Osteocyte (in vitro differentiated cells): Measurements from ENCODE around the gene GADD45GIP1. TPM values are rescaled to one million over a fixed set of nuclear protein-coding genes. Genes with fewer than 3 reads are reported as not detected.

Experiments
- DNase-seq: peaks from one replicate; pipeline ENCODE4 v3.0.0; 2021; ENCODE audit warnings: mixed read lengths; ENCODE audit not compliant: unreplicated experiment; ENCODE audit errors: extremely low spot score
- H3K27ac Mint-ChIP-seq: one replicate; pipeline ENCODE4 v1.8.0; 2021; ENCODE audit warnings: mild to moderate bottlenecking, mixed read lengths; ENCODE audit not compliant: unreplicated experiment
- H3K27me3 Mint-ChIP-seq: one replicate; pipeline ENCODE4 v1.8.0; 2021; ENCODE audit warnings: mixed read lengths; ENCODE audit not compliant: unreplicated experiment
- H3K36me3 Mint-ChIP-seq: one replicate; pipeline ENCODE4 v1.8.0; 2021; ENCODE audit warnings: mixed read lengths; ENCODE audit not compliant: unreplicated experiment
- H3K4me1 Mint-ChIP-seq: one replicate; pipeline ENCODE4 v1.8.0; 2021; ENCODE audit warnings: mixed read lengths; ENCODE audit not compliant: unreplicated experiment
- H3K4me3 Mint-ChIP-seq: one replicate; pipeline ENCODE4 v1.8.0; 2021; ENCODE audit warnings: mild to moderate bottlenecking, moderate library complexity, mixed read lengths; ENCODE audit not compliant: unreplicated experiment
- H3K9me3 Mint-ChIP-seq: one replicate; pipeline ENCODE4 v1.8.0; 2021; ENCODE audit warnings: mixed read lengths; ENCODE audit not compliant: unreplicated experiment
- CTCF ChIP-seq: fragments of 200-600 bp; sonication (generic); IDR thresholded peaks from 2 replicates; pipeline ENCODE4 v1.5.0; 2021; ENCODE audit warnings: antibody characterized with exemption, mild to moderate bottlenecking, moderate library complexity
- total RNA-seq: library from RNA; stranded (reverse); gene quantifications from 2 replicates; pipeline ENCODE4 v1.2.1, GENCODE V29; 2021

Gene GADD45GIP1
- total RNA-seq, 1 donor from 2014 or later: 24.0 TPM

- H3K4me1 Mint-ChIP-seq: peaks cover 16% of the 10 kb centered on the region
- H3K27me3 Mint-ChIP-seq: peaks cover 2% of the 10 kb centered on the region
- H3K9me3 Mint-ChIP-seq: no peaks in the 10 kb centered on the region
- TF ChIP-seq CTCF: no peak
- no peak overlapping the region for H3K4me3 Mint-ChIP-seq
- DNase-seq: no peak
- no peak overlapping the region for H3K27ac Mint-ChIP-seq
- H3K36me3 Mint-ChIP-seq: no peaks in the 10 kb centered on the region
Measured at GRCh38 chr19:12987781-12988180, 30.8 kb upstream of the GADD45GIP1 start.

DNA sequence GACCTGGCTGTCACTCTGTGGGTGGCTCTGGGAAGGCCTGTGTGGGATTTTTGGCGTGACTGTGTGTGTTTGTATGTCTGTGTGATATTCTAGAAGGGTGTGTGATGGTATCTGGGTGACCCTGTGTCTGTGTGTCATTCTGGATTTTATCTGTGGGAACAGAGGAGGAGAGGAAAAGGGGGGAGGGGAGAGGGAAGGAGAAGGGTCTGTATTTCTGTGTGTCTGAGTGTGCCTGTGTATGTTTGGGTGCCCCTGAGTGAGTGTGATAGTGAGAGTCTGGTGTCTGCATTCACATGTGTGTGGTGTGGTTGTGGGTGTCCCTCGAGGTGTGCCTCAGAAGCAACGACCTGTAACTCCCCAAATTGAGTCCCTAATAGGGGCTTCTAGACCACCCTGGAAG lies 30.2 kb upstream of the GADD45GIP1 start:
- TF ChIP-seq CTCF: no peak
- Mint-ChIP-seq H3K36me3 (no peaks in the 10 kb centered on the region), H3K27me3 (peaks cover 2% of the 10 kb centered on the region), H3K27ac (no peak overlapping the region), H3K4me1 (peaks cover 16% of the 10 kb centered on the region), H3K9me3 (no peaks in the 10 kb centered on the region), H3K4me3 (no peak overlapping the region)
- no peak for DNase-seq

DNA sequence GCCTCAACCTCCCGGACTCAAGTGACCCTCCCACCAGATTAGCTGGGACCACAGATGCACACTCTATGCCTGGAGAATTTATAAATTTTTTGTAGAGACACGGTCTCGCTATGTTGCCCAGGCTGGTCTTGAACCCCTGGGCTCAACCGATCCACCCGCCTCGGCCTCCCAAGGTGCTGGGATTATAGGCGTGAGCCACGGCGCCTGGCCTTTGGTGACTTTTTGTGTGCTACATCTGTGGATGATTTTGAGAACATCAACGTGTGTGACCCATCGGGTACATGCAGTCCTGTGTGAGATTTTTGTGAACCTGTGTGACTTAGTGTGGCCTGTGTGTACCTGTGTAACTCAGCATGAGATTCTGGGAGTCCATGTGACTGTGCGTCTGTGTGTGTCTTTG lies 29.7 kb upstream of the GADD45GIP1 start:
- no peak overlapping the region for H3K4me3 Mint-ChIP-seq
- TF ChIP-seq CTCF: no peak
- peaks cover 16% of the 10 kb centered on the region for H3K4me1 Mint-ChIP-seq
- H3K27me3 Mint-ChIP-seq: peaks cover 2% of the 10 kb centered on the region
- H3K9me3 Mint-ChIP-seq: no peaks in the 10 kb centered on the region
- no peak for DNase-seq
- no peaks in the 10 kb centered on the region for H3K36me3 Mint-ChIP-seq
- H3K27ac Mint-ChIP-seq: no peak overlapping the region

DNA sequence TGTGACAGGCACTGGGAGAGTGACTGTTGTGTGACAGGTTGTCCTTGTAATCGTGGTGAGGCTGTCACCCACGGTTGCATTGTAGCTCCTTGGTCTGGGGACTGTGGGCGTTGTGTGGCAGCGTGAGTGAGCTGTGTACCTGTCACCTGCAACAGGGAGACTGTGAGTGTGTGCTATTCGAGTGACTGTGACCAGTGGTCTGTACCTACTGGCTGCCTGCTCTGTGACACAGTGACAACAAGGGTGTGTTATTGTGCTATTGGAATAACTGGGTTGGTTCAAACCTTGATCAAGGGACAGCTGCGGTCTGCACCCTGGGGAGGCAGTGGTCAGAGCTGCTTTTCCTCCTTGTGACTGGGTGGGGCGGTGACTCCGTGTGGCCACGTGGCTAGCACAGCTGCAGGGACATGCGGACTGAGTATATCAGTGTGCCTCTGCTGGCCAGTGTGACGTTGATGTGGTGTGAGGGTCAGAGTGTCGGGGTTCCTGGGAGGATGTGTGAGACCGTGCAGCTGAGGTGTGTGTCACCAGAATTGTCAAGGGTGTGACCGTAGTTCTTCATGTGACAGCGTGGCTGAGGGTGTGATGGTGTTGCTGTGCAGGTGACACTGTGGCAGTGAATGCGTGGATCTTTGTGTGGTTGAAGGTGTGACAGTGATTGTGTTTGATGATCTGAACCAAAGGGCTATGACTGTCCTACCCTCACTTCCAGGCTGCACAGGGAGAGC lies 28.2 kb upstream of the GADD45GIP1 start:
- no peak overlapping the region for H3K27ac Mint-ChIP-seq

GRCh38 chr19:12984683-12985048 lies 27.6 kb upstream of the GADD45GIP1 start:
- H3K36me3 Mint-ChIP-seq: no peaks in the 10 kb centered on the region
- no peak overlapping the region for H3K27ac Mint-ChIP-seq
- H3K27me3 Mint-ChIP-seq: peaks cover 2% of the 10 kb centered on the region
- peaks cover 16% of the 10 kb centered on the region for H3K4me1 Mint-ChIP-seq
- DNase-seq: no peak
- H3K9me3 Mint-ChIP-seq: no peaks in the 10 kb centered on the region
- no peak overlapping the region for H3K4me3 Mint-ChIP-seq
- TF ChIP-seq CTCF: no peak

More for the DNA sequence above, 28.2 kb upstream of the GADD45GIP1 start:
- Mint-ChIP-seq H3K27me3 (peaks cover 2% of the 10 kb centered on the region), H3K9me3 (no peaks in the 10 kb centered on the region), H3K36me3 (no peaks in the 10 kb centered on the region), H3K4me1 (peaks cover 16% of the 10 kb centered on the region), H3K4me3 (no peak overlapping the region)
- no peak for TF ChIP-seq CTCF
- no peak for DNase-seq
